ENCODE measurements around the gene PCDHA1.

The PCDHA1 gene

GRCh38 chr5:140986117-140986521, 200.2 kb downstream of the PCDHA1 start:
- in situ Hi-C loops (cut with MboI; ENCODE audit: low sequenced_read_pairs), result no loop called here

GRCh38 chr5:140988100-140988499, 202.2 kb downstream of the PCDHA1 start:
- in situ Hi-C loops (cut with MboI; ENCODE audit: low sequenced_read_pairs), result no loop called here

- in situ Hi-C loops (cut with MboI; ENCODE audit: low sequenced_read_pairs), result no loop called here
Observed at GRCh38 chr5:140988608-140989007, 202.7 kb downstream of the PCDHA1 start.

GRCh38 chr5:140989254-140990020, 203.5 kb downstream of the PCDHA1 start:
- in situ Hi-C loops (cut with MboI; ENCODE audit: low sequenced_read_pairs), result no loop called here

GRCh38 chr5:140992828-140993227, 206.9 kb downstream of the PCDHA1 start:
- in situ Hi-C loops (cut with MboI; ENCODE audit: low sequenced_read_pairs), result no loop called here

- in situ Hi-C loops (cut with MboI; ENCODE audit: low sequenced_read_pairs), result no loop called here
Observed at GRCh38 chr5:140996060-140996459, 210.1 kb downstream of the PCDHA1 start.

- in situ Hi-C loops (cut with MboI; ENCODE audit: low sequenced_read_pairs), result no loop called here
Observed at GRCh38 chr5:140998921-140999410, 213.0 kb downstream of the PCDHA1 start.

GRCh38 chr5:141001446-141001843, 215.5 kb downstream of the PCDHA1 start:
- in situ Hi-C loops (cut with MboI; ENCODE audit: low sequenced_read_pairs), result no loop called here

- in situ Hi-C loops (cut with MboI; ENCODE audit: low sequenced_read_pairs), result no loop called here
Observed at GRCh38 chr5:141001844-141002604, 216.1 kb downstream of the PCDHA1 start.

GRCh38 chr5:141002605-141002965, 216.6 kb downstream of the PCDHA1 start:
- in situ Hi-C loops (cut with MboI; ENCODE audit: low sequenced_read_pairs), result no loop called here

GRCh38 chr5:141003031-141003430, 217.1 kb downstream of the PCDHA1 start:
- in situ Hi-C loops (cut with MboI; ENCODE audit: low sequenced_read_pairs), result no loop called here

GRCh38 chr5:141003791-141004611, 218.1 kb downstream of the PCDHA1 start:
- in situ Hi-C loops (cut with MboI; ENCODE audit: low sequenced_read_pairs), result no loop called here

GRCh38 chr5:141007791-141008190, 221.9 kb downstream of the PCDHA1 start:
- in situ Hi-C loops (cut with MboI; ENCODE audit: low sequenced_read_pairs), result no loop called here

GRCh38 chr5:141010047-141010793, 224.3 kb downstream of the PCDHA1 start:
- in situ Hi-C loops (cut with MboI; ENCODE audit: low sequenced_read_pairs), result no loop called here

GRCh38 chr5:141017943-141018342, 232.0 kb downstream of the PCDHA1 start:
- in situ Hi-C loops (cut with MboI; ENCODE audit: low sequenced_read_pairs), result no loop called here

- in situ Hi-C loops (cut with MboI; ENCODE audit: low sequenced_read_pairs), result no loop called here
Observed at GRCh38 chr5:141022384-141022783, 236.4 kb downstream of the PCDHA1 start.

- in situ Hi-C loops (cut with MboI; ENCODE audit: low sequenced_read_pairs), result no loop called here
Observed at GRCh38 chr5:141031006-141031405, 245.1 kb downstream of the PCDHA1 start.

GRCh38 chr5:141032626-141033025, 246.7 kb downstream of the PCDHA1 start:
- in situ Hi-C loops (cut with MboI; ENCODE audit: low sequenced_read_pairs), result no loop called here

GRCh38 chr5:141039061-141039460, 253.1 kb downstream of the PCDHA1 start:
- in situ Hi-C loops (cut with MboI; ENCODE audit: low sequenced_read_pairs), result no loop called here

GRCh38 chr5:141039517-141039916, 253.6 kb downstream of the PCDHA1 start:
- in situ Hi-C loops (cut with MboI; ENCODE audit: low sequenced_read_pairs), result no loop called here

Data from HL-60/S4 treated with retinoic acid at 250 ng/mL for 4 days and 3 days (cell line).